HUDEP-2 (cell line): ENCODE results near the gene HAUS3.

Source experiments
- DNase-seq, 76 experiments: peaks; one replicate each; lab custom pipeline; 2025; ENCODE audit not compliant: unreplicated experiment in 76 of 76; lab: John Stamatoyannopoulos, UW

HAUS3 gene

GRCh38 chr4:2253160-2254084, 11.5 kb upstream of the HAUS3 start:
- no peak for DNase-seq

- DNase-seq, result no peak
Measured at GRCh38 chr4:2252530-2253091, 10.7 kb upstream of the HAUS3 start.

GRCh38 chr4:2251795-2252529, 10.0 kb upstream of the HAUS3 start:
- no peak for DNase-seq

GRCh38 chr4:2251073-2251794, 9.3 kb upstream of the HAUS3 start:
- no peak for DNase-seq

- no peak for DNase-seq
Measured at GRCh38 chr4:2250357-2251072, 8.6 kb upstream of the HAUS3 start.

- DNase-seq, result no peak
Measured at GRCh38 chr4:2249526-2250356, 7.8 kb upstream of the HAUS3 start.

- DNase-seq, result no peak
Measured at GRCh38 chr4:2248821-2249261, 6.9 kb upstream of the HAUS3 start.

- no peak for DNase-seq
Measured at GRCh38 chr4:2248044-2248780, 6.3 kb upstream of the HAUS3 start.

GRCh38 chr4:2247128-2248043, 5.5 kb upstream of the HAUS3 start:
- DNase-seq, result no peak

GRCh38 chr4:2246384-2247127, 4.6 kb upstream of the HAUS3 start:
- no peak for DNase-seq

- no peak for DNase-seq
Measured at GRCh38 chr4:2245787-2246275, 3.9 kb upstream of the HAUS3 start.

- DNase-seq, result no peak
Measured at GRCh38 chr4:2245057-2245786, 3.3 kb upstream of the HAUS3 start.

- DNase-seq, result peak in 12 of 76 experiments; percentile 6 to 26 (median 17)
Measured at GRCh38 chr4:2243681-2244380, 1.9 kb upstream of the HAUS3 start.

GRCh38 chr4:2241003-2241402, 918 bp downstream of the HAUS3 start:
- DNase-seq, result peak in 3 of 76 experiments; percentile 15 to 27 (median 17)

GRCh38 chr4:2236944-2237666, 4.8 kb downstream of the HAUS3 start:
- peak in 3 of 76 experiments; percentile 5 to 9 (median 7) for DNase-seq
